Astrocyte (in vitro differentiated cells and primary cell): Measurements from ENCODE around the gene SELENOW.

Source experiments
- EZH2 ChIP-seq: IDR thresholded peaks from 2 replicates; pipeline ENCODE4 v1.6.1; 2012; ENCODE audit warnings: mild to moderate bottlenecking, low read length, inconsistent platforms; ENCODE audit not compliant: insufficient read depth
- TF ChIP-seq, protein P1 (sequence below): IDR thresholded peaks from 2 replicates; pipeline ENCODE4 v1.5.1; 2011; ENCODE audit warnings: low read depth, mild to moderate bottlenecking, inconsistent platforms, low read length, moderate library complexity; ENCODE audit not compliant: insufficient read depth

- TF ChIP-seq, protein P1, sequence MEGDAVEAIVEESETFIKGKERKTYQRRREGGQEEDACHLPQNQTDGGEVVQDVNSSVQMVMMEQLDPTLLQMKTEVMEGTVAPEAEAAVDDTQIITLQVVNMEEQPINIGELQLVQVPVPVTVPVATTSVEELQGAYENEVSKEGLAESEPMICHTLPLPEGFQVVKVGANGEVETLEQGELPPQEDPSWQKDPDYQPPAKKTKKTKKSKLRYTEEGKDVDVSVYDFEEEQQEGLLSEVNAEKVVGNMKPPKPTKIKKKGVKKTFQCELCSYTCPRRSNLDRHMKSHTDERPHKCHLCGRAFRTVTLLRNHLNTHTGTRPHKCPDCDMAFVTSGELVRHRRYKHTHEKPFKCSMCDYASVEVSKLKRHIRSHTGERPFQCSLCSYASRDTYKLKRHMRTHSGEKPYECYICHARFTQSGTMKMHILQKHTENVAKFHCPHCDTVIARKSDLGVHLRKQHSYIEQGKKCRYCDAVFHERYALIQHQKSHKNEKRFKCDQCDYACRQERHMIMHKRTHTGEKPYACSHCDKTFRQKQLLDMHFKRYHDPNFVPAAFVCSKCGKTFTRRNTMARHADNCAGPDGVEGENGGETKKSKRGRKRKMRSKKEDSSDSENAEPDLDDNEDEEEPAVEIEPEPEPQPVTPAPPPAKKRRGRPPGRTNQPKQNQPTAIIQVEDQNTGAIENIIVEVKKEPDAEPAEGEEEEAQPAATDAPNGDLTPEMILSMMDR = no peak
- no peak for TF ChIP-seq EZH2
Measured at GRCh38 chr19:47824396-47824795, 45.9 kb downstream of the SELENOW start.
